Caco-2 (cell line): ENCODE results near the gene SLC37A1. TPM values are rescaled to one million over a fixed set of nuclear protein-coding genes. Genes with fewer than 3 reads are reported as not detected.

ENCODE experiments used
- BruUV-seq: library from RNA; stranded (reverse); fragments of 400-500 nt; replicated peaks from 2 replicates; lab custom pipeline; 2021; lab: Mats Ljungman, UMichigan
- CTCF ChIA-PET: fragments of 300-600 bp; sonication (Branson Sonifier 250); formaldehyde crosslinking; loops from one replicate; lab custom pipeline; 2022; ENCODE audit warnings: antibody characterized with exemption; lab: Charles Lee
- POLR2A ChIA-PET: fragments of 300-600 bp; sonication (Branson Sonifier 250); formaldehyde crosslinking; loops from one replicate; lab custom pipeline; 2022; ENCODE audit warnings: antibody characterized with exemption; lab: Charles Lee
- DNase-seq, 2 experiments: peaks; one replicate each; pipeline versions ENCODE4 v3.0.0 to v3.0.0-alpha.2; 2020 to 2022
- H3K27me3 ChIP-seq: replicated peaks from 2 replicates; pipeline ENCODE4 v1.6.0; 2011; ENCODE audit warnings: low read length; ENCODE audit not compliant: control insufficient read depth, insufficient read depth
- H3K36me3 ChIP-seq: 2 replicates; pipeline ENCODE4 v1.5.1; 2011; ENCODE audit warnings: low read length; ENCODE audit not compliant: control insufficient read depth, insufficient read depth
- H3K4me1 ChIP-seq: fragments of 250-450 bp; sonication (Bioruptor Pico); 2 replicates; pipeline ENCODE4 v1.5.1; 2020; ENCODE audit warnings: mild to moderate bottlenecking
- H3K4me3 ChIP-seq: 2 replicates; pipeline ENCODE4 v1.5.1; 2011; ENCODE audit warnings: low read depth, mild to moderate bottlenecking, control low read depth, low read length
- H3K9me3 ChIP-seq: fragments of 250-450 bp; sonication (Bioruptor Pico); 2 replicates; pipeline ENCODE4 v1.5.1; 2020; ENCODE audit warnings: mild to moderate bottlenecking, moderate library complexity
- H3K27ac Mint-ChIP-seq: one replicate; pipeline ENCODE4 v1.8.0; 2022; ENCODE audit warnings: mixed read lengths; ENCODE audit not compliant: unreplicated experiment
- H3K27me3 Mint-ChIP-seq: one replicate; pipeline ENCODE4 v1.8.0; 2022; ENCODE audit warnings: mixed read lengths; ENCODE audit not compliant: insufficient read depth, unreplicated experiment
- H3K36me3 Mint-ChIP-seq: one replicate; pipeline ENCODE4 v1.8.0; 2022; ENCODE audit warnings: mild to moderate bottlenecking, mixed read lengths; ENCODE audit not compliant: insufficient read depth, unreplicated experiment
- H3K4me1 Mint-ChIP-seq: one replicate; pipeline ENCODE4 v1.8.0; 2022; ENCODE audit warnings: low read depth, mixed read lengths; ENCODE audit not compliant: unreplicated experiment
- H3K4me3 Mint-ChIP-seq: one replicate; pipeline ENCODE4 v1.8.0; 2022; ENCODE audit warnings: mild to moderate bottlenecking, moderate library complexity, mixed read lengths; ENCODE audit not compliant: unreplicated experiment
- H3K9me3 Mint-ChIP-seq: one replicate; pipeline ENCODE4 v1.8.0; 2022; ENCODE audit warnings: mixed read lengths; ENCODE audit not compliant: unreplicated experiment
- CTCF ChIP-seq, 2 experiments: fragments of 200-600 bp in 1 of 2; IDR thresholded peaks; 1 replicate in 1 of 2; 2 replicates in 1 of 2; pipeline versions ENCODE4 v1.5.1 to v1.8.0; 2011 to 2022; ENCODE audit warnings: antibody characterized with exemption in 1 of 2, control low read depth in 1 of 2, inconsistent platforms in 1 of 2, low read depth in 1 of 2, low read length in 1 of 2, mild to moderate bottlenecking in 1 of 2, moderate library complexity in 1 of 2; ENCODE audit not compliant: insufficient read depth in 1 of 2, severe bottlenecking in 1 of 2, unreplicated experiment in 1 of 2
- intact Hi-C: fragments of 100-400 bp; cut with micrococcal nuclease; formaldehyde crosslinking; loops from one replicate; pipeline ENCODE4 v1.10.0; 2022; ENCODE audit not compliant: unreplicated experiment
- total RNA-seq: library from RNA; stranded (reverse); gene quantifications from 2 replicates; pipeline ENCODE4 v1.2.3, GENCODE V29; 2022

SLC37A1 gene
- total RNA-seq, 1 experiment from 2014 or later = 9.8 TPM

- Mint-ChIP-seq H3K9me3 (no peaks in the 10 kb centered on the region), H3K36me3 (peaks cover 24% of the 10 kb centered on the region)
- BruUV-seq = no TSS peak
These were observed 32.1 kb downstream of the SLC37A1 start for GRCh38 chr21:42545745-42546144.

GRCh38 chr21:42546433-42546832 lies 32.8 kb downstream of the SLC37A1 start:
- Histone ChIP-seq H3K4me3 (no peak overlapping the region), H3K36me3 (no peaks in the 10 kb centered on the region; the same call in 1 of the 2 replicates), H3K9me3 (no peaks in the 10 kb centered on the region), H3K27me3 (no peaks in the 10 kb centered on the region), H3K4me1 (peaks cover 7% of the 10 kb centered on the region; the same call in 1 of the 2 replicates)
- ChIA-PET CTCF (no interaction called here), POLR2A (no interaction called here)
- Mint-ChIP-seq H3K9me3 (no peaks in the 10 kb centered on the region), H3K4me1 (peaks cover 7% of the 10 kb centered on the region), H3K4me3 (no peak overlapping the region), H3K27me3 (no peaks in the 10 kb centered on the region), H3K27ac (no peak overlapping the region), H3K36me3 (peaks cover 24% of the 10 kb centered on the region)
- DNase-seq = no peak
- TF ChIP-seq CTCF (IDR thresholded peaks at IDR 0.05; ENCODE audit: insufficient read depth in 1 of 2, low read depth in 1 of 2, low read length in 1 of 2, severe bottlenecking in 1 of 2, unreplicated experiment in 1 of 2) = no peak
- no TSS peak for BruUV-seq
- intact Hi-C loops = no loop called here

More at GRCh38 chr21:42545745-42546144, 32.1 kb downstream of the SLC37A1 start:
- Mint-ChIP-seq H3K4me1 (peaks cover 1% of the 10 kb centered on the region), H3K4me3 (no peak overlapping the region), H3K27ac (no peak overlapping the region), H3K27me3 (no peaks in the 10 kb centered on the region)
- no peak for TF ChIP-seq CTCF (IDR thresholded peaks at IDR 0.05; ENCODE audit: insufficient read depth in 1 of 2, low read depth in 1 of 2, low read length in 1 of 2, severe bottlenecking in 1 of 2, unreplicated experiment in 1 of 2)
- POLR2A ChIA-PET = no interaction called here
- Histone ChIP-seq H3K36me3 (no peaks in the 10 kb centered on the region; the same call in 1 of the 2 replicates), H3K9me3 (no peaks in the 10 kb centered on the region), H3K4me3 (no peak overlapping the region), H3K27me3 (no peaks in the 10 kb centered on the region), H3K4me1 (peaks cover 3% of the 10 kb centered on the region; the same call in 1 of the 2 replicates)
- DNase-seq = no peak
- intact Hi-C loops = no loop called here
- CTCF ChIA-PET = no interaction called here

DNA sequence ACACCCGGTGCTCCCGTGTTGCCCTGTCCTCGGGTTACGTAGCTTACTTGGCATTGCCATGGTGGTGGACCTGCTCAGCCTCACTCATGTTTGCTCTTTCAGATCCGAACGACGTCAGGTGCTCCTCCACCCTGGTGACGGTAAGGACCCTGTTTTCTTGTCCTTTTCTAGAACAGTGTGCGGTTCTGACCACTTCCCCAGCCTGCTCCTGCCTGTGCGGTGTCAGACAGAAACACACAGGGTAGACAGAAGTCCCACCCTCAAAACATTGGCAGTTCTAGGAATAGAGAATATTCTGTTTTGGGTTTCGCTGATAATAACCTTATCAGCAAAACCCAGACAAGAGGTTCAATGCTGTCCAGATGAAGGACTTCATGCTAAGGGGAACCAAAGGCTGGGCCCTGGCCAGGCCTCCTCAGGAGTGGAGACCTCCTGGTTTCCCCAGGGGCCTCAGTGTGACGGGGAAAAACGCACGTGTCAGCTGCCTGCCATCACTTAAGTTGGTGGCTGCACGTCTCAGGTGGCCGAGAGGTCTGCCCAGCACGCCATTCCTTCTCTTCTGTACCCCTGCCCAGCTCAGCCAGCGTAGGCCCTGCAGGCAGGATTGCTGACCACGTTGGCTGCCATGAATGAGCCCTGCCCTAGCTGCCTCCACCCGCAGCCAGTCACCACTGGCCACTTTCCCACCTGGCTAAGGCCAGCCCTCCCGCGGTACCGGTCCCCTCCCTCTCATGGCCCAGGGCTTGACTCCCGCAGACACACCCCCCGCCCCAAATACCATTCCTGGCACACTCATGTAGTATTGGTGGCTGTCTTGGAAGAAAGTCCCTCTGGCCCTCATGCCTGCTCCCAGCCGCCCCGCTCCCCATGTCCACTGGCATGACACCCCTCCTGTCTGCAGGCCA lies 33.6 kb downstream of the SLC37A1 start:
- H3K9me3 Mint-ChIP-seq = no peaks in the 10 kb centered on the region
- H3K9me3 ChIP-seq = no peaks in the 10 kb centered on the region
- H3K4me1 ChIP-seq = peaks cover 7% of the 10 kb centered on the region; the same call in 1 of the 2 replicates
- H3K36me3 Mint-ChIP-seq = peaks cover 24% of the 10 kb centered on the region
- DNase-seq = no peak
- H3K4me1 Mint-ChIP-seq = peaks cover 7% of the 10 kb centered on the region
- ChIA-PET CTCF (no interaction called here), POLR2A (no interaction called here)
- H3K27me3 ChIP-seq = no peaks in the 10 kb centered on the region
- no peaks in the 10 kb centered on the region; the same call in 1 of the 2 replicates for H3K36me3 ChIP-seq
- H3K4me3 ChIP-seq = no peak overlapping the region
- H3K27me3 Mint-ChIP-seq = no peaks in the 10 kb centered on the region
- no peak overlapping the region for H3K27ac Mint-ChIP-seq
- no TSS peak for BruUV-seq
- TF ChIP-seq CTCF (IDR thresholded peaks at IDR 0.05; ENCODE audit: insufficient read depth in 1 of 2, low read depth in 1 of 2, low read length in 1 of 2, severe bottlenecking in 1 of 2, unreplicated experiment in 1 of 2) = no peak
- H3K4me3 Mint-ChIP-seq = no peak overlapping the region
- intact Hi-C loops = no loop called here
